Mucosa of rectum (tissue), 2 donors: Measurements from ENCODE around the gene EIF3F.

ENCODE experiments used
- H3K27ac ChIP-seq, 2 donors: one replicate each; pipeline ENCODE4 v1.7.0; 2013; ENCODE audit warnings: inconsistent platforms in 2 of 2, low read depth in 2 of 2, low read length in 2 of 2
- H3K27me3 ChIP-seq, 2 donors: one replicate each; pipeline ENCODE4 v1.7.0; 2013; ENCODE audit warnings: low read length in 2 of 2; ENCODE audit not compliant: control insufficient read depth in 2 of 2, insufficient read depth in 2 of 2
- H3K36me3 ChIP-seq, 2 donors: one replicate each; pipeline ENCODE4 v1.7.0; 2013; ENCODE audit warnings: low read length in 2 of 2; ENCODE audit not compliant: control insufficient read depth in 2 of 2, insufficient read depth in 2 of 2
- H3K4me1 ChIP-seq, 2 donors: one replicate each; pipeline ENCODE4 v1.7.0; 2013; ENCODE audit warnings: low read length in 2 of 2, mild to moderate bottlenecking in 1 of 2; ENCODE audit not compliant: control insufficient read depth in 2 of 2, insufficient read depth in 2 of 2
- H3K4me3 ChIP-seq, 2 donors: one replicate each; pipeline ENCODE4 v1.7.0; 2013; ENCODE audit warnings: low read length in 2 of 2
- H3K9ac ChIP-seq, 2 donors: one replicate each; pipeline ENCODE4 v1.7.0; 2013; ENCODE audit warnings: low read length in 2 of 2, low read depth in 1 of 2, mild to moderate bottlenecking in 1 of 2
- H3K9me3 ChIP-seq, 2 donors: one replicate each; pipeline ENCODE4 v1.7.0; 2013; ENCODE audit warnings: low read length in 2 of 2; ENCODE audit not compliant: control insufficient read depth in 2 of 2
- donor health status: healthy.
- donor health status: Normal muscosa, but diverticular disease.

The EIF3F gene

DNA sequence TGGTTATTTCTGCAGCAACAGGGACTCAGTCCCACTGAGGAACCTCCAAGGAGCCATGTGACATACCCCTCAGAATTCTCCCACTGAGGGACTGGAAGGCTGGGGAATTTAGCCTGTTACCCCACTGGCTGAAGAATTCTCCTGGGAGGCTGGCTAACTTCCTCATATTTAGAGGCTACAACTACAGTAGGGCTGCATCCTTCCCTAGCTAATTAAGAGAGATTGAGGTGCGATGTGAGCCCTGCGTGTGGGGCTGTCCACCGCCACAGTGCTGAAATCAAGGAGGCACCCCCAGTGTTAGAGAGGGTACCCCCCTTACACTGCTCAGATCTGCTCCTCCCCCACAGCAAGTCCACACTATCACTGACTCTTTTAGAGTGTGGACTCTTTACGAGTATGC, 21.1 kb downstream of the EIF3F start:
- no peak overlapping the region for H3K4me3 ChIP-seq
- no peaks in the 10 kb centered on the region for H3K36me3 ChIP-seq
- H3K4me1 ChIP-seq: no peaks in the 10 kb centered on the region
- H3K9ac ChIP-seq: no peak overlapping the region
- no peaks in the 10 kb centered on the region for H3K27me3 ChIP-seq
- no peak overlapping the region for H3K27ac ChIP-seq
- H3K9me3 ChIP-seq: no peaks in the 10 kb centered on the region

- Histone ChIP-seq H3K9me3 (no peaks in the 10 kb centered on the region), H3K36me3 (no peaks in the 10 kb centered on the region), H3K27me3 (no peaks in the 10 kb centered on the region), H3K27ac (no peak overlapping the region), H3K9ac (no peak overlapping the region), H3K4me1 (no peaks in the 10 kb centered on the region), H3K4me3 (no peak overlapping the region)
Observed at GRCh38 chr11:8009856-8010255, 22.7 kb downstream of the EIF3F start.

DNA sequence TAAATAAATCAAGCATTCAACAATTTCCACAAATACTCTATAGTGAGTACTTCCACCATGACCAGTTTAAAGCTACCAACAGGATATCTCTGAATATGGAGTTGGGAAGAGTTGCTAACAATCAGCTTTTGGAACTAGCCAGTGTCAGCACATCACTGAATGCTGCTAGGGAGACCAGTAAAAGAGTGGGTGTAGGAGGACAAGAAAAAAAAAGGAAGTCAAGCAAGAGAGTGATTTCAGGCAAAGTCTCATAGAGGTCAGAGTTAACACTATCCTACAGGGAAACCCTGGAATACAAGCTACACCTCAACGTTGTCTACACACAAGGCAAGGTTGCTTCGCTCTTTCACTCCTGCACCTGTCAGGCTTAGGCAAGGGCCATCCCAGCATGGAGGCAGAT, 24.2 kb downstream of the EIF3F start:
- Histone ChIP-seq H3K27ac (no peak overlapping the region), H3K9ac (no peak overlapping the region), H3K4me3 (no peak overlapping the region), H3K36me3 (no peaks in the 10 kb centered on the region), H3K27me3 (no peaks in the 10 kb centered on the region), H3K9me3 (no peaks in the 10 kb centered on the region), H3K4me1 (no peaks in the 10 kb centered on the region)

GRCh38 chr11:8011981-8012444, 24.9 kb downstream of the EIF3F start:
- no peaks in the 10 kb centered on the region for H3K9me3 ChIP-seq
- H3K36me3 ChIP-seq: no peaks in the 10 kb centered on the region
- H3K9ac ChIP-seq: no peak overlapping the region
- no peak overlapping the region for H3K27ac ChIP-seq
- H3K4me1 ChIP-seq: no peaks in the 10 kb centered on the region
- no peak overlapping the region for H3K4me3 ChIP-seq
- peaks cover 0 to 3% of the 10 kb centered on the region in 2 donors for H3K27me3 ChIP-seq

GRCh38 chr11:8013833-8014232, 26.7 kb downstream of the EIF3F start:
- H3K9me3 ChIP-seq: no peaks in the 10 kb centered on the region
- no peaks in the 10 kb centered on the region for H3K36me3 ChIP-seq
- H3K27ac ChIP-seq: no peak overlapping the region
- H3K9ac ChIP-seq: no peak overlapping the region
- H3K4me1 ChIP-seq: peaks cover 0 to 4% of the 10 kb centered on the region in 2 donors
- H3K27me3 ChIP-seq: peaks cover 5 to 15% of the 10 kb centered on the region in 2 donors
- no peak overlapping the region for H3K4me3 ChIP-seq

- Histone ChIP-seq H3K9me3 (no peaks in the 10 kb centered on the region), H3K4me1 (peaks cover 4 to 6% of the 10 kb centered on the region in 2 donors), H3K4me3 (no peak overlapping the region), H3K27me3 (peaks cover 15 to 22% of the 10 kb centered on the region in 2 donors), H3K9ac (no peak overlapping the region), H3K27ac (no peak overlapping the region), H3K36me3 (no peaks in the 10 kb centered on the region)
Observed at GRCh38 chr11:8015753-8016239, 28.7 kb downstream of the EIF3F start.

- Histone ChIP-seq H3K4me1 (peaks cover 4 to 6% of the 10 kb centered on the region in 2 donors), H3K9ac (no peak overlapping the region), H3K27me3 (peaks cover 15 to 22% of the 10 kb centered on the region in 2 donors), H3K4me3 (no peak overlapping the region), H3K36me3 (no peaks in the 10 kb centered on the region), H3K27ac (no peak overlapping the region), H3K9me3 (no peaks in the 10 kb centered on the region)
Observed at GRCh38 chr11:8016440-8016839, 29.3 kb downstream of the EIF3F start.

GRCh38 chr11:8017071-8017470, 29.9 kb downstream of the EIF3F start:
- Histone ChIP-seq H3K4me3 (no peak overlapping the region), H3K27me3 (peaks cover 18 to 22% of the 10 kb centered on the region in 2 donors), H3K36me3 (no peaks in the 10 kb centered on the region), H3K27ac (no peak overlapping the region), H3K9ac (no peak overlapping the region), H3K9me3 (no peaks in the 10 kb centered on the region), H3K4me1 (peaks cover 4 to 6% of the 10 kb centered on the region in 2 donors)

DNA sequence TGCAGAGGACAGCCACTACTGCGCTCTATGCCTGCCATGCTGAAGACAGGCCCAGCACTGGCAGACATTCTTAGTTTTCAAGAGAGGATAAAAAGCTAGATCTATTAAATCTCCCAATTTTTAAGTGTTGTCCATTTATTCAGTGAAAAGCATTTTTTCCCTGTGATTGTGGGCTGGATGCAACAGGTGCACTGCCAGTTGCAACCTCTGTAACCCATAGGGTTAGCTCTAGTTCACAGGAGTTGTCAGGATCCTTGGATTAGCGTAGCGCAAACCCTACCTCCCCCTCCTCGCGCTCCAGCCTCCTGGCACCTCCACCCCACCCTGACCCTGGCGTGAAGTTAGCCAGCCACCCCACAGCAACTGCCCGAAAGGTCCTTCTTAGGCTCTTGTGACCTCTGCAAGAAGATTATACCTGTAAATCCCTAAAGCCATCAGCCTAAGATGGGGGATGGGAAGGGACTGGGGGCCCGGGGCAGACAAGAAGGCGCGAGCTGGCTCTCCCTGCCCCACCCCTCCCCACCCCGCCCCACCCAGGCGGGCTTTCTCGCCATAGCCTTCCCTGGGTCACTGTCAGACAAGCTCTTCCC, 30.9 kb downstream of the EIF3F start:
- Histone ChIP-seq H3K4me3 (peak overlapping the region in 1 of 2 donors; percentile 62), H3K9me3 (no peaks in the 10 kb centered on the region), H3K4me1 (peaks cover 4 to 6% of the 10 kb centered on the region in 2 donors), H3K27me3 (peaks cover 20 to 22% of the 10 kb centered on the region in 2 donors), H3K36me3 (no peaks in the 10 kb centered on the region), H3K9ac (no peak overlapping the region), H3K27ac (no peak overlapping the region)

DNA sequence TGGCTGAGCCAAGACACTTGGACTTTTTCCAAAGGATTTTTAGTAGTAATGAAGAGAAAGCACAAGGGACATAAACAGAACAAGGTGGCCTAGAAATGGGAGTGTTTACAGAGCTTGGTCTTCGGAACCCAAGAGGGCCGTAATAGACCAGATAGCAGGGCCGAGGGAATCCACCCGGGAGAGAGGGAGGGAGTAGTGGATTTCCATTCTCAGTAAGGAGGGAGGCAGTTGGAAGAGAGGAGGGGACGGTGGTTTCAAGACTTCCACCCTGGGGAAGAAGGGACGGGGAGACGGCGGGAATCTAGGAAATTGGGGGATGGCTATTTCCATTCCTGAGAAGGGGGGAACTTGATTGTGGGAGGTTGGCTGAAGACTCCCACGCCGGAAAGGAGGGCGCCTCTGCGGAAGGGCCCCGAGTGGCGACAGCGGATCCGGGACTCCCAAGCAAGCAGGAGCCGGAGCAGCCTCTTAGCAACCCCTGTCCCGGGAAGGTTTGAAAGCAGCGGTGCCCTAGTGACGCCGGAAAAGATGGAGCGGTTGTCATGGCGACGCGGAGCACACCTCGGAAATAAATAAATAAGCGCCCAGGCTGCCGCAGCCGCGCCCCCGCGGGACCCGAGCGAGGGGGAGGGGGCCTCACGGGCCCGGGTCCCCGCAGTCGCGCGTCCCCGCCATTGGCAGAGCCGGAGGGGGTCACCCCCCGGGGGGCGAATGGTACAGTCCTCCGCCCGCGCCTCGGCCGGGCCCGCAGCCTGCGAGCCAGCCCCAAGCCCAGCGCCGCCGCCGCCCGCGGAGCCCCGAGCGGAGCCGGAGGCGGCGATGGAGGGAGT, 31.6 kb downstream of the EIF3F start:
- Histone ChIP-seq H3K27ac (peak overlapping the region; percentile 38 to 46), H3K27me3 (peaks cover 20 to 22% of the 10 kb centered on the region in 2 donors), H3K4me3 (peak overlapping the region; percentile 56 to 62), H3K9ac (peak overlapping the region in 1 of 2 donors; percentile 37), H3K4me1 (peaks cover 4 to 6% of the 10 kb centered on the region in 2 donors), H3K9me3 (no peaks in the 10 kb centered on the region), H3K36me3 (no peaks in the 10 kb centered on the region)
